Omental fat pad (tissue), 4 donors: ENCODE results near the gene EPAS1. TPM values are rescaled to one million over a fixed set of nuclear protein-coding genes. Genes with fewer than 3 reads are reported as not detected.
A peak's percentile ranks its signal among the peaks of the same experiment; 100 is the strongest.

Source experiments
- ATAC-seq: fragments of 150-250 bp; one replicate; pipeline ENCODE4 v1.9.1; 2016; ENCODE audit warnings: mild to moderate bottlenecking, moderate library complexity; ENCODE audit not compliant: low FRiP score
- DNase-seq: peaks from one replicate; pipeline ENCODE4 v3.0.0-alpha.2; 2019; ENCODE audit warnings: low spot score
- total RNA-seq, 4 donors: library from RNA; depleted of rRNA; stranded (reverse); fragments of >200 nt; gene quantifications; one replicate each; pipeline ENCODE4 v1.1.0, GENCODE V29; 2016
- TF ChIP-seq, protein P1 (sequence below), 3 donors: fragments of 450-650 bp; IDR thresholded peaks; one replicate each; pipeline ENCODE4 v1.5.1; 2016 to 2017; ENCODE audit warnings: antibody characterized with exemption in 3 of 3, mild to moderate bottlenecking in 3 of 3, moderate library complexity in 2 of 3

The EPAS1 gene
- total RNA-seq, 4 donors from 2014 or later, result 292 to 980 (median 435) TPM

- DNase-seq (no peak), ATAC-seq (no peak)
- TF ChIP-seq, protein P1, sequence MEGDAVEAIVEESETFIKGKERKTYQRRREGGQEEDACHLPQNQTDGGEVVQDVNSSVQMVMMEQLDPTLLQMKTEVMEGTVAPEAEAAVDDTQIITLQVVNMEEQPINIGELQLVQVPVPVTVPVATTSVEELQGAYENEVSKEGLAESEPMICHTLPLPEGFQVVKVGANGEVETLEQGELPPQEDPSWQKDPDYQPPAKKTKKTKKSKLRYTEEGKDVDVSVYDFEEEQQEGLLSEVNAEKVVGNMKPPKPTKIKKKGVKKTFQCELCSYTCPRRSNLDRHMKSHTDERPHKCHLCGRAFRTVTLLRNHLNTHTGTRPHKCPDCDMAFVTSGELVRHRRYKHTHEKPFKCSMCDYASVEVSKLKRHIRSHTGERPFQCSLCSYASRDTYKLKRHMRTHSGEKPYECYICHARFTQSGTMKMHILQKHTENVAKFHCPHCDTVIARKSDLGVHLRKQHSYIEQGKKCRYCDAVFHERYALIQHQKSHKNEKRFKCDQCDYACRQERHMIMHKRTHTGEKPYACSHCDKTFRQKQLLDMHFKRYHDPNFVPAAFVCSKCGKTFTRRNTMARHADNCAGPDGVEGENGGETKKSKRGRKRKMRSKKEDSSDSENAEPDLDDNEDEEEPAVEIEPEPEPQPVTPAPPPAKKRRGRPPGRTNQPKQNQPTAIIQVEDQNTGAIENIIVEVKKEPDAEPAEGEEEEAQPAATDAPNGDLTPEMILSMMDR (IDR thresholded peaks at IDR 0.05), result no peak
Measured at GRCh38 chr2:46290078-46290477, 7.1 kb upstream of the EPAS1 start.

DNA sequence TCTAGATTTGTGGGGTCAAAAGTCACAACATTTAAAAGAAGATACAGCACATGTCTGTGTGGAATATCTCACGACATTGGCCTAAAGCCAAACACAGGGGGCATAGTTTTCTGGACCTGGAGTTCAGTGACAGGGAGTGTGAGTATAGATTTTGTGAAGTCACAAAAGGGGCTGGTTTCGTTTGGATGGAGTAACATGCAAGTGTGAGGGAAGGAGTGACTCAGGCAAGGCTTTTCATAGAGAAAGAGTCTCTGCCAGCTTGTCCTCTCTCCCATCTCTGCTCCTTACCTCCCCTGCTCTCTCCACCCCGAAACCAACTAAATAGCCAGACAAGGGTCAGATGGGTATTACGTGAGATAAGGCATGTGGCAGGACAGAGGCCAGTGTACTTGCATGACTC, 3.7 kb upstream of the EPAS1 start:
- ATAC-seq (no peak), DNase-seq (no peak)
- TF ChIP-seq, protein P1 (IDR thresholded peaks at IDR 0.05), result no peak

GRCh38 chr2:46294176-46294836, 2.9 kb upstream of the EPAS1 start:
- DNase-seq (no peak), ATAC-seq (no peak)
- TF ChIP-seq, protein P1 (IDR thresholded peaks at IDR 0.05), result no peak

- TF ChIP-seq, protein P1 (IDR thresholded peaks at IDR 0.05), result no peak
- ATAC-seq, result peak; percentile 0
- no peak for DNase-seq
Measured at GRCh38 chr2:46296216-46296839, 879 bp upstream of the EPAS1 start.

DNA sequence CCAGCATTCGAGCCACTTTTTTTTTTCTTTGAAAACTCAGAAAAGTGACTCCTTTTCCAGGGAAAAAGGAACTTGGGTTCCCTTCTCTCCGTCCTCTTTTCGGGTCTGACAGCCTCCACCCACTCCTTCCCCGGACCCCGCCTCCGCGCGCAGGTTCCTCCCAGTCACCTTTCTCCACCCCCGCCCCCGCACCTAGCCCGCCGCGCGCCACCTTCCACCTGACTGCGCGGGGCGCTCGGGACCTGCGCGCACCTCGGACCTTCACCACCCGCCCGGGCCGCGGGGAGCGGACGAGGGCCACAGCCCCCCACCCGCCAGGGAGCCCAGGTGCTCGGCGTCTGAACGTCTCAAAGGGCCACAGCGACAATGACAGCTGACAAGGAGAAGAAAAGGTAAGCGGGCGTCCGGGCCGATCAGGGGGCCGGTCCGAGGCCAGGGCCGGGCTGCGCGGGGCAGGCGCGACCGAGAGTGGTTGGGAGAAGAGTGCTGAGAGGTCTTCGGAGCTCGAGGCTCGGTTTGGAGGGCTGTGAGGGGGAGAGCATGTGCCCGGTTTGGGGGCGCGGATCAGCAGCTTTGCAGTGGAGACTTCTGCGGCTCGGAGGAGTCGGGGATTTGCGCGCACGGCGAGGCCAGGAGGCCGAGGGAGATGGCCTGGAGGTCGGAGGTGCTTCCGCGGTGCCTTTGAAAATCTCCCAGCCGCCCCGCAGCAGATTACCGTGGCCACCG, 502 bp downstream of the EPAS1 start:
- peak; percentile 45 for ATAC-seq
- peak; percentile 64 for DNase-seq
- TF ChIP-seq, protein P1 (IDR thresholded peaks at IDR 0.05), result no peak

GRCh38 chr2:46298272-46298521, 990 bp downstream of the EPAS1 start:
- DNase-seq (no peak), ATAC-seq (peak; percentile 5)

More at GRCh38 chr2:46298272-46298521, 990 bp downstream of the EPAS1 start:
- TF ChIP-seq, protein P1 (IDR thresholded peaks at IDR 0.05), result no peak
